Upper lobe of left lung (tissue), 6 donors: ENCODE results near the gene C2CD4D. TPM values are rescaled to one million over a fixed set of nuclear protein-coding genes. Genes with fewer than 3 reads are reported as not detected.

Source experiments
- ATAC-seq, 2 donors: fragments of 200-7000 bp; cut with Tn5 transposase; one replicate each; pipeline ENCODE4 v1.9.1; 2022; ENCODE audit warnings: mild to moderate bottlenecking in 2 of 2, moderate library complexity in 2 of 2; ENCODE audit not compliant: low FRiP score in 2 of 2
- DNase-seq, 2 donors: peaks; one replicate each; pipeline ENCODE4 v3.0.0-alpha.2; 2019 to 2020
- H3K27ac ChIP-seq, 4 donors: fragments of 200-600 bp; sonication (generic); one replicate each; pipeline ENCODE4 v1.5.1; 2016 to 2019
- H3K27me3 ChIP-seq, 4 donors: fragments of 200-600 bp; sonication (generic); one replicate each; pipeline ENCODE4 v1.5.1; 2017 to 2019
- H3K36me3 ChIP-seq, 4 donors: fragments of 200-600 bp; sonication (generic); one replicate each; pipeline ENCODE4 v1.5.1; 2016 to 2019
- H3K4me1 ChIP-seq, 4 donors: fragments of 200-600 bp; sonication (generic); one replicate each; pipeline ENCODE4 v1.5.1; 2018 to 2019
- H3K4me3 ChIP-seq, 4 donors: fragments of 200-600 bp; sonication (generic); one replicate each; pipeline ENCODE4 v1.5.1; 2017 to 2019; ENCODE audit warnings: mild to moderate bottlenecking in 2 of 4, moderate library complexity in 1 of 4
- H3K9me3 ChIP-seq, 4 donors: fragments of 200-600 bp; sonication (generic); one replicate each; pipeline ENCODE4 v1.5.1; 2018 to 2019
- CTCF ChIP-seq, 6 experiments: fragments of 450-650 bp in 4 of 6; fragments of 200-600 bp in 2 of 6; sonication (generic) in 2 of 6; IDR thresholded peaks; one replicate each; pipeline ENCODE4 v1.5.1; 2016 to 2019; ENCODE audit warnings: antibody characterized with exemption in 6 of 6
- EP300 ChIP-seq, 4 donors: sonication (generic); formaldehyde crosslinking; IDR thresholded peaks; one replicate each; pipeline ENCODE4 v1.5.1; 2017; ENCODE audit warnings: antibody characterized with exemption in 4 of 4, control low read depth in 2 of 4
- POLR2A ChIP-seq, 4 donors: fragments of 450-650 bp; IDR thresholded peaks; one replicate each; pipeline ENCODE4 v1.5.1; 2016 to 2017; ENCODE audit warnings: antibody characterized with exemption in 4 of 4, mild to moderate bottlenecking in 2 of 4
- POLR2AphosphoS5 ChIP-seq, 2 donors: sonication (generic); formaldehyde crosslinking; IDR thresholded peaks; one replicate each; pipeline ENCODE4 v1.5.1; 2017; ENCODE audit warnings: antibody characterized with exemption in 2 of 2
- WGBS, 2 donors: methylation state at CpG; one replicate each; pipeline ENCODE4 v1.1.5; 2017 to 2018; 5-methylcytosine and 5-hydroxymethylcytosine counted together
- total RNA-seq, 6 donors: library from RNA; depleted of rRNA in 4 of 6; stranded (reverse); fragments of >200 nt in 4 of 6; gene quantifications; one replicate each; pipeline versions ENCODE4 v1.1.0 to v1.2.1, GENCODE V29; 2016 to 2021
- donor health status: DM: no; HTN: no; CAD: no; lungs with moderate emphysema.
- donor health status: DM: no; HTN: yes; CAD: no; lungs with severe emphysema.

C2CD4D gene
- total RNA-seq, 6 donors from 2014 or later, result 0.29 to 3.6 (median 0.78) TPM; not detected in 2

DNA sequence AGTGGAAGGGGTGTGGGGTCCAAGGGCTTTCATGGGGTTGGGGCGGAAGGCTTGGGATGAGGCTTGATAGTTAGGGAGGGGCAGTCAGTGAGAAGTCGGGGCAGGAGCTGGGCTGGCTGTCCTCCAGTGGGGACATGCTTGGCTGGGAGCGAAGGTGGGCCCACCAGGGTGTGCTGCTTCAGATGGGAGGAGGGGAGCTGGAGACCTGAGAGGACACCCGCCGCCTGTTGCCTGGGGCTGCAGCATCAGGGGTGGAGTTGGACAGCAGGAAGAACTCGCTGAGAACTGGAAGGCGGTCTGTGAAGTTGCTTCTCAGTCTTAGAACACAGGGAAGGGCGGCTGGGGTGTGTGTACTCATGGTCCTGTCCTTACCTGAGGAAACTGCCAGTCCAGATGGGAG, 12.3 kb upstream of the C2CD4D start:
- H3K4me3 ChIP-seq, result no peak overlapping the region
- ATAC-seq (no peak), DNase-seq (peak in 1 of 2 donors; percentile 44)
- peaks cover 0 to 18% (median 7%) of the 10 kb centered on the region in 4 donors for H3K4me1 ChIP-seq
- WGBS, 2 donors, result 86 to 91% methylated on average over 8 of the region's 8 CpGs
- no peaks in the 10 kb centered on the region for H3K9me3 ChIP-seq
- no peak overlapping the region for H3K27ac ChIP-seq
- no peaks in the 10 kb centered on the region for H3K36me3 ChIP-seq
- H3K27me3 ChIP-seq, result no peaks in the 10 kb centered on the region
- TF ChIP-seq CTCF (IDR thresholded peaks at IDR 0.05) (no peak), EP300 (IDR thresholded peaks at IDR 0.05) (no peak), POLR2AphosphoS5 (IDR thresholded peaks at IDR 0.05) (no peak), POLR2A (IDR thresholded peaks at IDR 0.05) (no peak)

DNA sequence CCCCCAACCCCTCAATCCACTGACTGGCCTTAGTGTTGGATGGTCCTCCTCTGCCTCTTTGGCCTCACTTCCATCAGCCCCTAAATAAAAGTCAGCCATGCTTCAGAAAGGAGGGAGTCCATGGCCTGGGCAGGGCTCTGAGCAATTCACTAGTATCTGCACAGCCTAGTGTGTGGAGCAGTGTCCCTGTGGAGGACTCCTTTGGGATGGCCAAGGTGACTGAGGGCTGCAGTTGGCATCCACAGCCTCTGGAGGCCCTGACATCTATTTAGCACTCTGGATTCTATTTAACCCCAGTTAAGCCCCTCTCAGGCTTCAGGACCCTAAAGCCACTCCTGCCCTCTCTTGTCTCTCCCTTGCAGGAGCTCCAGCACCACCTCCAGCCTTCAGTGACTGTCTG, 10.3 kb upstream of the C2CD4D start:
- no peak for DNase-seq
- Histone ChIP-seq H3K4me1 (peaks cover 0 to 18% (median 7%) of the 10 kb centered on the region in 4 donors), H3K4me3 (no peak overlapping the region), H3K27ac (no peak overlapping the region), H3K9me3 (no peaks in the 10 kb centered on the region), H3K27me3 (no peaks in the 10 kb centered on the region), H3K36me3 (no peaks in the 10 kb centered on the region)
- ATAC-seq, result no peak
- TF ChIP-seq POLR2AphosphoS5 (IDR thresholded peaks at IDR 0.05) (no peak), EP300 (IDR thresholded peaks at IDR 0.05) (no peak)

GRCh38 chr1:151849126-151849525, 9.5 kb upstream of the C2CD4D start:
- Histone ChIP-seq H3K9me3 (no peaks in the 10 kb centered on the region), H3K4me3 (no peak overlapping the region), H3K27me3 (no peaks in the 10 kb centered on the region), H3K36me3 (no peaks in the 10 kb centered on the region), H3K27ac (no peak overlapping the region), H3K4me1 (peaks cover 0 to 18% (median 7%) of the 10 kb centered on the region in 4 donors)
- DNase-seq (no peak), ATAC-seq (no peak)
- TF ChIP-seq CTCF (IDR thresholded peaks at IDR 0.05) (no peak), EP300 (IDR thresholded peaks at IDR 0.05) (no peak), POLR2AphosphoS5 (IDR thresholded peaks at IDR 0.05) (no peak), POLR2A (IDR thresholded peaks at IDR 0.05) (no peak)
- WGBS, 2 donors, result 43 to 59% methylated on average over 3 of the region's 3 CpGs

- Histone ChIP-seq H3K9me3 (no peaks in the 10 kb centered on the region), H3K4me1 (peaks cover 0 to 18% (median 7%) of the 10 kb centered on the region in 4 donors), H3K27me3 (no peaks in the 10 kb centered on the region), H3K4me3 (no peak overlapping the region), H3K27ac (no peak overlapping the region), H3K36me3 (no peaks in the 10 kb centered on the region)
- 42 to 58% methylated on average over 9 of the region's 11 CpGs for WGBS, 2 donors
- TF ChIP-seq EP300 (IDR thresholded peaks at IDR 0.05), result no peak
- TF ChIP-seq POLR2A (IDR thresholded peaks at IDR 0.05), result no peak
- no peak for TF ChIP-seq POLR2AphosphoS5 (IDR thresholded peaks at IDR 0.05)
- no peak for TF ChIP-seq CTCF (IDR thresholded peaks at IDR 0.05)
- ATAC-seq, result no peak
- no peak for DNase-seq
Observed at GRCh38 chr1:151847867-151848596, 8.4 kb upstream of the C2CD4D start.

DNA sequence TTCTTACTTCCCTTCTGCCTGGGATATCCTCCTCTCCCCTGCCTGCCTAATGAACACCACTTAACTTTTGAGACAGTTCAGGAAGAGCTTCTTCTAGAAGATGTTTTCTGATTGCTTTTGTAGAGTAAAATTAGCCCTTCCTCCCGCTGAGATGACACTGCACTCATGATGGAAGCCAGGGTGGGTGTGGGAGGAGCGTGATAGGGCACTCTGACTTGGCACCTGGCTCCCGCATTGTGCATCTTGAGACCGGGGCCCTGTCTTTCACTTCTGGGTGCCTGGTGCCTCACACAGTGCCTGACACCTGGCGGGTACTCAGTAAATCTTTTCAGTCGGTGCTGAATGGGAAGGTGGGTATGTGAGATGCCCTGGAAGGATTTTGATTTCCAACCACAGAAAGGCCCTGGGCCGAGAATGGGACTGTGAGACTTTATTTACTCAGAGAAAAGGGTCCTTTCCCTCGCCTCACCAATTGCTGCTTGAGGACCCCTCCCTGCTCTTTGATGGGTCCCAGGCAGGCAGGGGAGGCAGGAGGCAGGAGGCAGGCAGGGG, 7.1 kb upstream of the C2CD4D start:
- TF ChIP-seq EP300 (IDR thresholded peaks at IDR 0.05) (no peak), POLR2A (IDR thresholded peaks at IDR 0.05) (no peak), CTCF (IDR thresholded peaks at IDR 0.05) (no peak), POLR2AphosphoS5 (IDR thresholded peaks at IDR 0.05) (no peak)
- no peak for ATAC-seq
- H3K4me3 ChIP-seq, result no peak overlapping the region
- peaks cover 0 to 18% (median 7%) of the 10 kb centered on the region in 4 donors for H3K4me1 ChIP-seq
- H3K9me3 ChIP-seq, result no peaks in the 10 kb centered on the region
- H3K27me3 ChIP-seq, result no peaks in the 10 kb centered on the region
- WGBS, 2 donors, result 90 to 93% methylated on average over 8 of the region's 8 CpGs
- DNase-seq, result no peak
- H3K36me3 ChIP-seq, result no peaks in the 10 kb centered on the region
- H3K27ac ChIP-seq, result no peak overlapping the region
